Uterus (tissue), 2 donors: ENCODE data around the gene ANGPTL4.

Source experiments
- POLR2A ChIP-seq, 2 donors: fragments of 450-650 bp; IDR thresholded peaks; one replicate each; pipeline ENCODE4 v1.6.1; 2016; ENCODE audit warnings: antibody characterized with exemption in 2 of 2, mild to moderate bottlenecking in 1 of 2, moderate library complexity in 1 of 2
- TF ChIP-seq, protein P1 (sequence below), 4 experiments: fragments of 200-600 bp in 2 of 4; fragments of 450-650 bp in 2 of 4; sonication (generic) in 2 of 4; IDR thresholded peaks; one replicate each; pipeline ENCODE4 v1.5.1; 2016 to 2019; ENCODE audit warnings: antibody characterized with exemption in 4 of 4, mild to moderate bottlenecking in 2 of 4, moderate library complexity in 1 of 4

DNA sequence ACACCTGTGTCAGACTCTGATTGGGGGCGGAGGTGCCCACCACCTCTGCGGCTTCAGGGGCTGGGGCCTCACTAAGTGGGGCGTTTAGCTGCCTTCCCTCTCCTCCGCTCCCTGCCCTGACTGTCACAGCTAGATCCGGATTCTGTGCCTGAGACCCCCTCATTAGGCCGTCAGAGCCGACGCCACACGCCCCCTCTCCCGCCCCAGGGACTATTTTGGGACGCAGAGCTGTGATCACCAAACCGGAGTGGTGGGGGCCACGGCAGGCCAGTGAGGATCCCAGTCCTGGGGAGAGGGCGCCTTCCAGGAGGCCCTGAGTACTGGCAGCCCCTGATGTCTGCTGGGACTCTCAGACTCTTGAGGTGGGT, 21.7 kb upstream of the ANGPTL4 start:
- TF ChIP-seq, protein P1, sequence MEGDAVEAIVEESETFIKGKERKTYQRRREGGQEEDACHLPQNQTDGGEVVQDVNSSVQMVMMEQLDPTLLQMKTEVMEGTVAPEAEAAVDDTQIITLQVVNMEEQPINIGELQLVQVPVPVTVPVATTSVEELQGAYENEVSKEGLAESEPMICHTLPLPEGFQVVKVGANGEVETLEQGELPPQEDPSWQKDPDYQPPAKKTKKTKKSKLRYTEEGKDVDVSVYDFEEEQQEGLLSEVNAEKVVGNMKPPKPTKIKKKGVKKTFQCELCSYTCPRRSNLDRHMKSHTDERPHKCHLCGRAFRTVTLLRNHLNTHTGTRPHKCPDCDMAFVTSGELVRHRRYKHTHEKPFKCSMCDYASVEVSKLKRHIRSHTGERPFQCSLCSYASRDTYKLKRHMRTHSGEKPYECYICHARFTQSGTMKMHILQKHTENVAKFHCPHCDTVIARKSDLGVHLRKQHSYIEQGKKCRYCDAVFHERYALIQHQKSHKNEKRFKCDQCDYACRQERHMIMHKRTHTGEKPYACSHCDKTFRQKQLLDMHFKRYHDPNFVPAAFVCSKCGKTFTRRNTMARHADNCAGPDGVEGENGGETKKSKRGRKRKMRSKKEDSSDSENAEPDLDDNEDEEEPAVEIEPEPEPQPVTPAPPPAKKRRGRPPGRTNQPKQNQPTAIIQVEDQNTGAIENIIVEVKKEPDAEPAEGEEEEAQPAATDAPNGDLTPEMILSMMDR (IDR thresholded peaks at IDR 0.05), result no peak
- TF ChIP-seq POLR2A (IDR thresholded peaks at IDR 0.05), result no peak
